K562 (cell line): Measurements from ENCODE around the gene ETV7. TPM values are rescaled to one million over a fixed set of nuclear protein-coding genes. Genes with fewer than 3 reads are reported as not detected.

Source experiments
- ATAC-seq: fragments of 200-7000 bp; cut with Tn5 transposase; 3 replicates; pipeline ENCODE4 v1.9.1; 2020; ENCODE audit warnings: moderate library complexity
- BruUV-seq: library from RNA; stranded (reverse); fragments of 400-500 nt; replicated peaks from 2 replicates; lab custom pipeline; 2021; lab: Mats Ljungman, UMichigan
- CTCF ChIA-PET: fragments of 300-600 bp; formaldehyde crosslinking; extraction: SDS; loops from one replicate; lab custom pipeline; 2021; ENCODE audit warnings: low intra/inter-chr PET ratio; lab: Yijun Ruan, JAX
- POLR2A ChIA-PET: fragments of 300-600, 350-650 bp; sonication (Branson Sonifier 250); formaldehyde crosslinking; extraction: SDS; loops from one replicate; lab custom pipeline; 2021; ENCODE audit warnings: antibody characterized with exemption, inconsistent platforms; lab: Yijun Ruan, JAX
- DNase-seq, 4 experiments: peaks; one replicate each; pipeline versions ENCODE4 v3.0.0 to v3.0.0-alpha.2; 2011 to 2018; ENCODE audit warnings: low spot score in 3 of 4, mixed read lengths in 3 of 4; ENCODE audit errors: extremely low read depth in 1 of 4
- FAIRE-seq: peaks from 2 replicates; lab custom pipeline; 2011; peaks lifted over from hg19 to GRCh38; lab: Jason Lieb, UNC
- H2AFZ ChIP-seq: 2 replicates; pipeline ENCODE4 v1.6.0; 2011; ENCODE audit warnings: low read depth, low read length, control low read depth, inconsistent platforms
- H3K27ac ChIP-seq: fragments of 200-600 bp; 3 replicates; pipeline ENCODE4 v1.8.0; 2011; ENCODE audit warnings: low read depth, mild to moderate bottlenecking, control low read depth, inconsistent platforms, low read length, moderate library complexity, mixed read lengths; ENCODE audit errors: extremely low read depth
- H3K27me3 ChIP-seq, 2 experiments: fragments of 300-600 bp in 1 of 2; 2 replicates in 1 of 2; 3 replicates in 1 of 2; pipeline versions ENCODE4 v1.6.0 to v1.8.0; 2011; ENCODE audit warnings: inconsistent platforms in 2 of 2, low read length in 2 of 2, mild to moderate bottlenecking in 1 of 2, mixed read lengths in 1 of 2, moderate library complexity in 1 of 2; ENCODE audit not compliant: control insufficient read depth in 2 of 2, insufficient read depth in 2 of 2
- H3K36me3 ChIP-seq: fragments of 300-600 bp; 3 replicates; pipeline ENCODE4 v1.8.0; 2011; ENCODE audit warnings: mild to moderate bottlenecking, low read length, inconsistent platforms; ENCODE audit not compliant: control insufficient read depth, insufficient read depth
- H3K4me1 ChIP-seq, 2 experiments: fragments of 200-600 bp in 1 of 2; replicated peaks in 1 of 2; 2 replicates in 1 of 2; 3 replicates in 1 of 2; pipeline versions ENCODE4 v1.5.1 to v1.8.0; 2011; ENCODE audit warnings: inconsistent platforms in 2 of 2, low read length in 2 of 2, mild to moderate bottlenecking in 1 of 2, mixed read lengths in 1 of 2, moderate library complexity in 1 of 2; ENCODE audit not compliant: control insufficient read depth in 2 of 2, insufficient read depth in 2 of 2
- H3K4me2 ChIP-seq: 2 replicates; pipeline ENCODE4 v1.6.1; 2011; ENCODE audit warnings: low read length, control low read depth, inconsistent platforms, mixed read lengths; ENCODE audit not compliant: insufficient read depth
- H3K4me3 ChIP-seq: fragments of 200-600 bp; sonication (generic), shearing (Covaris generic); 2 replicates; pipeline ENCODE4 v1.5.1; 2016; ENCODE audit warnings: control low read depth, inconsistent platforms
- H3K79me2 ChIP-seq: fragments of 200-600 bp; 3 replicates; pipeline ENCODE4 v1.8.0; 2011; ENCODE audit warnings: low read length, inconsistent platforms; ENCODE audit not compliant: control insufficient read depth, insufficient read depth
- H3K9ac ChIP-seq, 2 experiments: 2 replicates each; pipeline versions ENCODE4 v1.6.0 to v1.6.1; 2011; ENCODE audit warnings: low read depth in 2 of 2, low read length in 2 of 2, control low read depth in 1 of 2, inconsistent platforms in 1 of 2, mild to moderate bottlenecking in 1 of 2, mixed read lengths in 1 of 2; ENCODE audit not compliant: insufficient read depth in 1 of 2
- H3K9me1 ChIP-seq: one replicate; pipeline ENCODE4 v1.6.0; 2011; ENCODE audit warnings: inconsistent platforms, mild to moderate bottlenecking, low read length, moderate library complexity; ENCODE audit not compliant: control insufficient read depth, insufficient read depth
- H3K9me3 ChIP-seq: replicated peaks from 2 replicates; pipeline ENCODE4 v1.5.1; 2011; ENCODE audit warnings: low read depth, low read length, inconsistent platforms; ENCODE audit not compliant: control insufficient read depth, insufficient read depth
- H4K20me1 ChIP-seq: replicated peaks from 2 replicates; pipeline ENCODE4 v1.6.1; 2011; ENCODE audit warnings: low read length, inconsistent platforms, mixed read lengths; ENCODE audit not compliant: control insufficient read depth, insufficient read depth
- CBX1 ChIP-seq: sonication (generic); IDR thresholded peaks from 2 replicates; pipeline ENCODE4 v1.6.1; 2016; ENCODE audit warnings: antibody characterized with exemption, low read depth, mild to moderate bottlenecking
- CBX2 ChIP-seq: fragments of 200-600 bp; sonication (generic); IDR thresholded peaks from one replicate; pipeline ENCODE4 v1.6.1; 2012; ENCODE audit warnings: mild to moderate bottlenecking, low read length, inconsistent platforms; ENCODE audit not compliant: insufficient read depth, poor library complexity, severe bottlenecking
- CEBPZ ChIP-seq: fragments of 150-350 bp; IDR thresholded peaks from 2 replicates; pipeline ENCODE4 v1.6.1; 2014; ENCODE audit warnings: low read depth, mild to moderate bottlenecking, low read length, borderline replicate concordance
- GABPB1 ChIP-seq: sonication (generic); formaldehyde crosslinking; IDR thresholded peaks from 2 replicates; pipeline ENCODE4 v1.8.0; 2022; ENCODE audit warnings: mild to moderate bottlenecking, missing genetic modification reagents
- MAZ ChIP-seq, 2 experiments: fragments of 450-650 bp in 1 of 2; sonication (generic) in 1 of 2; formaldehyde crosslinking; IDR thresholded peaks in 1 of 2; conservative IDR thresholded peaks in 1 of 2; 2 replicates each; pipeline versions ENCODE4 v1.4.0 to v1.5.0; 2020; ENCODE audit warnings: mild to moderate bottlenecking in 1 of 2, missing genetic modification reagents in 1 of 2
- MEF2A ChIP-seq: IDR thresholded peaks from 2 replicates; pipeline ENCODE4 v1.6.1; 2011; ENCODE audit warnings: low read depth, mild to moderate bottlenecking, low read length, moderate library complexity; ENCODE audit not compliant: control insufficient read depth
- MEIS2 ChIP-seq: fragments of 450-650 bp; IDR thresholded peaks from 2 replicates; pipeline ENCODE4 v1.6.1; 2014; ENCODE audit warnings: mild to moderate bottlenecking; ENCODE audit not compliant: partially characterized antibody
- NR1H2 ChIP-seq: sonication (generic); formaldehyde crosslinking; IDR thresholded peaks from 2 replicates; pipeline ENCODE4 v1.4.0; 2020; ENCODE audit warnings: mild to moderate bottlenecking, missing genetic modification reagents
- POLR3G ChIP-seq: IDR thresholded peaks from 2 replicates; pipeline ENCODE4 v1.6.1; 2011; ENCODE audit not compliant: insufficient read length, insufficient replicate concordance; ENCODE audit errors: extremely low read depth
- RBBP5 ChIP-seq: fragments of 200-600 bp; sonication (generic); IDR thresholded peaks from 2 replicates; pipeline ENCODE4 v1.6.1; 2012; ENCODE audit warnings: borderline replicate concordance, mild to moderate bottlenecking, low read length, control low read depth, inconsistent platforms; ENCODE audit not compliant: insufficient read depth, poor library complexity, severe bottlenecking
- RBFOX2 ChIP-seq: fragments of 200-400 bp; formaldehyde crosslinking; IDR thresholded peaks from 2 replicates; pipeline ENCODE4 v1.6.1; 2017; ENCODE audit warnings: low read depth, mild to moderate bottlenecking, low read length, moderate library complexity
- RFX1 ChIP-seq: fragments of 450-650 bp; IDR thresholded peaks from 2 replicates; pipeline ENCODE4 v1.6.1; 2016; ENCODE audit warnings: mild to moderate bottlenecking, moderate library complexity
- SMARCC2 ChIP-seq: fragments of 450-650 bp; IDR thresholded peaks from 2 replicates; pipeline ENCODE4 v1.6.1; 2017; ENCODE audit warnings: antibody characterized with exemption, moderate library complexity, mild to moderate bottlenecking, low read depth
- ZNF274 ChIP-seq: IDR thresholded peaks from 2 replicates; pipeline ENCODE4 v1.6.1; 2011; ENCODE audit warnings: low read depth, mild to moderate bottlenecking, low read length, moderate library complexity, borderline replicate concordance
- WGBS: fragments of 100-300 bp; shearing (Covaris generic); methylation state at CpG from one replicate; pipeline ENCODE4 v1.1.6; 2016; ENCODE audit warnings: low coverage, mixed read lengths; ENCODE audit not compliant: insufficient coverage; ENCODE audit errors: missing lambda C conversion rate; 5-methylcytosine and 5-hydroxymethylcytosine counted together
- in situ Hi-C: fragments of 300-500 bp; cut with MboI; formaldehyde crosslinking; loops from 4 replicates; pipeline ENCODE4 v1.15.0; 2018; ENCODE audit warnings: inconsistent platforms, mixed read lengths
- intact Hi-C: fragments of 100-400 bp; cut with micrococcal nuclease; formaldehyde crosslinking; loops from 2 replicates; pipeline ENCODE4 v1.14.2; 2022
- polyA plus RNA-seq, 8 experiments: library from polyadenylated mRNA; depleted of rRNA in 4 of 8; stranded (reverse) in 5 of 8; unstranded in 3 of 8; fragments of >200 nt; fragmentation: Nextera tagmentation in 2 of 8; fragmentation: Illumina TruSeq in 1 of 8; extraction: Ambion mirVana in 2 of 8; extraction: Trizol in 1 of 8; gene quantifications; 2 replicates each; pipeline versions ENCODE4 v1.2.1 to v1.2.3, GENCODE V29; 2011 to 2014; ENCODE audit warnings: inconsistent platforms in 1 of 8, missing spikeins in 1 of 8
- total RNA-seq, 7 experiments: library from RNA; depleted of rRNA in 6 of 7; stranded (reverse); fragments of >200 nt in 6 of 7; fragmentation: Illumina TruSeq in 2 of 7; extraction: Trizol in 2 of 7; gene quantifications; 2 replicates each; pipeline versions ENCODE4 v1.2.1 to v1.2.3, GENCODE V29; 2011 to 2021; ENCODE audit warnings: low replicate concordance in 1 of 7
- TF ChIP-seq, protein P1 (sequence below), 2 experiments: fragments of 450-650 bp in 1 of 2; sonication (generic) in 1 of 2; formaldehyde crosslinking in 1 of 2; IDR thresholded peaks in 1 of 2; conservative IDR thresholded peaks in 1 of 2; 2 replicates each; pipeline versions ENCODE4 v1.6.1 to v1.8.1; 2016 to 2023; ENCODE audit warnings: mild to moderate bottlenecking in 2 of 2, moderate library complexity in 2 of 2, inconsistent platforms in 1 of 2, missing genetic modification reagents in 1 of 2

ETV7 gene
- total and polyA plus RNA-seq, 9 of the 15 experiments (the other 6 are each of a cell fraction or from before 2014, with no cell fraction given) = 0.07 to 0.22 (median 0.14) TPM; not detected in 3

DNA sequence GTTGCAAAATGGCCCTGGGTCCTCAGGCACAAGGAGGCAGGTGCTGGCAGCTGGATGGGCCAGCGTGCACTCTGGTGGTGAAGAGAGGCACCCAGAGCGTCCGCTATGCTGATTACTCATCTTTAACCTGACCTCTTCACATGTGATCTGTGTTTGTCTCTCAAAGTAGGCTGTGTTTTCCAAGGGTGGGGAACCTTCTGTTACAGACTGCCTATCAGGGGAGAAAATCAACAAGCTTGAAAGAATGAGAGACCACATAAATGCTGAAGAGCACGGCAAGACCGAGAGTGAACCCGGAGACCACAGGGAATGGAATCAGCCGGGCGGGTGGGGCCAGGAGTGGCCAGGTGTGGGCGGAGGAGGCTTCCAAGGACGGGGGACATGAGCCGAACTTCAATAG is 67.0 kb downstream of the ETV7 start (continued):
- TF ChIP-seq RFX1 (no peak), MAZ (CRISPR knock-in tag; conservative IDR thresholded peaks at IDR 0.05 in 1 of 2, IDR thresholded peaks at IDR 0.05 in 1 of 2) (peak; percentile 20 to 27; a peak in 1 of 4 replicates)
- TF ChIP-seq, protein P1, sequence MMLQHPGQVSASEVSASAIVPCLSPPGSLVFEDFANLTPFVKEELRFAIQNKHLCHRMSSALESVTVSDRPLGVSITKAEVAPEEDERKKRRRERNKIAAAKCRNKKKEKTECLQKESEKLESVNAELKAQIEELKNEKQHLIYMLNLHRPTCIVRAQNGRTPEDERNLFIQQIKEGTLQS (IDR thresholded peaks at IDR 0.05) = peak; percentile 58
- TF ChIP-seq, protein P1 (CRISPR knock-in tag; conservative IDR thresholded peaks at IDR 0.05) = no peak

DNA sequence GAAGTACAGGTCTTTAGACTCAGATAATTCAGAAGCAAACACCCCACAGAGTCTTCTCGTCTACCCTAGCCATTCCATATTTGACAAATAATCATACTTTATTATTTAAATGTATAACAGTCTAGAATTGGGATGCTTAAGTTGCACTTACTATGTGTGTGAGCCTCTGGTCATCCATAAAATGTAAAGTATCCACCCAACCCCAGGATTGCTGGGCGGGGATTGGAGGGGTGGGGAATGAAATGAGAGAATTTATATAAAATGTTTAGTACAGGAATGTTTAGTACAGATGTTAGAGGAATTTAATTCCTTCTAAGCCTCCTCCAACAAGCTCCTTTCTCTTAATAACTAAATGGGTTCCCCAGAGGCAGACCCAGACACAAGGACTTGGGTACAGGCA is 67.6 kb downstream of the ETV7 start:
- TF ChIP-seq CBX1 (no peak), RBBP5 (no peak), CEBPZ (no peak), RBFOX2 (no peak), ZNF274 (no peak), SMARCC2 (no peak), MEF2A (no peak), POLR3G (no peak), GABPB1 (no peak), CBX2 (no peak), NR1H2 (no peak), MEIS2 (no peak)
- ChIA-PET CTCF (interaction anchor here (0.5 kb wide), 1 partner anchor 1179 kb away, joined by 3 read pairs; the partner anchor contains the start of gene TCP11), POLR2A (interaction anchor here (1.2 to 1.5 kb wide), 6 partner anchors 11 to 219 kb away, joined by 3 to 6 read pairs (median 4); no protein-coding TSS in a partner anchor)
- H2AFZ ChIP-seq = no peak overlapping the region
- H3K9ac ChIP-seq = no peak overlapping the region
- H3K4me3 ChIP-seq = no peak overlapping the region
- in situ Hi-C loops = no loop called here
- no peak for ATAC-seq
- H3K27ac ChIP-seq = no peak overlapping the region
- no peaks in the 10 kb centered on the region for H3K9me3 ChIP-seq
- no peaks in the 10 kb centered on the region for H3K36me3 ChIP-seq
- no peak overlapping the region for H3K4me2 ChIP-seq
- H3K79me2 ChIP-seq = no peaks in the 10 kb centered on the region
- no peak for DNase-seq
- peaks cover 0 to 5% of the 10 kb centered on the region in 2 experiments; a peak in 1 of 5 replicates for H3K4me1 ChIP-seq
- intact Hi-C loops = loop anchor here (2.0 kb wide), 1 partner anchor 17 kb away; no protein-coding TSS in a partner anchor
- H4K20me1 ChIP-seq = no peaks in the 10 kb centered on the region
- H3K9me1 ChIP-seq = no peaks in the 10 kb centered on the region
- no peak for FAIRE-seq
- WGBS = 8% methylated on average over 2 of the region's 2 CpGs
- no TSS peak for BruUV-seq
- H3K27me3 ChIP-seq = peaks cover 22 to 70% of the 10 kb centered on the region in 2 experiments; a peak in 4 of 5 replicates
